HEK293T (cell line): ENCODE measurements around the gene UBTFL1.
"Not testable (repeated sequence)": the region's sequence is repeated elsewhere in the genome, so short reads cannot be mapped to it uniquely, and the experiment has no call there.

ENCODE experiments used
- CTBP1 ChIP-seq: fragments of 450-650 bp; IDR thresholded peaks from 2 replicates; pipeline ENCODE4 v1.6.1; 2016; ENCODE audit warnings: borderline replicate concordance
- PKNOX1 ChIP-seq: fragments of 450-650 bp; IDR thresholded peaks from 2 replicates; pipeline ENCODE4 v1.6.1; 2016
- SUZ12 ChIP-seq: fragments of 450-650 bp; IDR thresholded peaks from 2 replicates; pipeline ENCODE4 v1.6.1; 2016; ENCODE audit warnings: mild to moderate bottlenecking

GRCh38 chr11:90053545-90053944, 32.2 kb upstream of the UBTFL1 start:
- not testable (repeated sequence) for TF ChIP-seq CTBP1, PKNOX1, SUZ12
